Umbilical cord (tissue), 2 donors: Measurements from ENCODE around the gene SALL4. TPM values are rescaled to one million over a fixed set of nuclear protein-coding genes. Genes with fewer than 3 reads are reported as not detected.
"Not testable (repeated sequence)": the region's sequence is repeated elsewhere in the genome, so short reads cannot be mapped to it uniquely, and the experiment has no call there.

Experiments used
- DNase-seq: peaks from one replicate; pipeline ENCODE4 v3.0.0-alpha.2; 2015; ENCODE audit warnings: low spot score
- total RNA-seq: library from RNA; depleted of rRNA; stranded (reverse); fragments of >200 nt; gene quantifications from one replicate; pipeline ENCODE4 v1.2.3, GENCODE V29; 2014; ENCODE audit warnings: low replicate concordance; ENCODE audit not compliant: insufficient read depth

Gene SALL4
- total RNA-seq: 3.6 TPM

DNA sequence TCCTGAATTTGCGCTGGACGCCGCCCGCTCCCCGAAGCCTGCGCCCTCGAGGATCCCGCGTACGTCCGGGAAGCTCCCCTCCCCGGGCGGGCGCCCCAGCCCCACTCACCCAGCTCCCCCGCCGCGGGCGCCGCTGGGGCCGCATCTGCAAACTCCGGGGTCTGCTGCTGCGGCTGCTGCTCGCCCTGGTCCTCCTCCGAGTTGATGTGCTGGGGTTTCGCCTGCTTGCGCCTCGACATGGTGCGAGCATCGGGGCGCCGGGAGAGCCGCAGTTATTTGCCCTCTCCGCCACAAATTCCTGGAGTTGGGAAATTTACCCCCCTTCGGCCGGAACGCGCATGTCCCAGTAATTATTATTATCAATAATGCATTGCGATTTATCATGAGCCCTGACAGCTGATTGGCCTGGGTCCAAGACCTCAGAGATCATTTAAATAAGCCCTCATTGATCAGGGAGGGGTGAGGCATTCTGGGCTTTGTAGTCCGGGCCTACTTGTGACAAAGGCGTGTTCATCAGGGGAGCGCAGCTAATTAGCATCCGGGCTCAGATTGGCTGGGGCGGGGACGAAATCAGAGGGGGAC lies at the start of gene SALL4:
SALL4 (minus strand) TSS at position 352 of the 582 bp plus-strand sequence; CDS start at position 239, 113 bp downstream.
- DNase-seq: no peak

DNA sequence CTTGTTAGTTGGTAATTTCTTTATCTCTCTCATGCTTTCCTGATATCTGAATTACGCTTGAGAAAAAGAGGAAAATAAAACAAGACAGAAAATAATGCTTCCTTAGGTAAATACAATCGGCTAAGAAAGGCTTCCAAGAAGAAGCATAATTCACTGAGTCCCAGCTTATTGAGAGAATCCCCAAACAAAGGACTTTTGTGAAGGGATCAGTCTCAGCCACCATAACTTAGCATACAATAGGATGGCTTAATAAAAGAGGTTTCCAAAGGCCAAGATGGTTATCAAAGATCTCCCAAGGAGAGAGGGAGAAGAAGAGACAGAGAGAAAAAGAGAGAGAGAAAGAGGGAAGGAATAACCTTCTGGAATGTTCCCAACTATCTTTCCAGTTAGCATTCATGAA lies 46.0 kb upstream of the SALL4 start:
- no peak for DNase-seq

DNA sequence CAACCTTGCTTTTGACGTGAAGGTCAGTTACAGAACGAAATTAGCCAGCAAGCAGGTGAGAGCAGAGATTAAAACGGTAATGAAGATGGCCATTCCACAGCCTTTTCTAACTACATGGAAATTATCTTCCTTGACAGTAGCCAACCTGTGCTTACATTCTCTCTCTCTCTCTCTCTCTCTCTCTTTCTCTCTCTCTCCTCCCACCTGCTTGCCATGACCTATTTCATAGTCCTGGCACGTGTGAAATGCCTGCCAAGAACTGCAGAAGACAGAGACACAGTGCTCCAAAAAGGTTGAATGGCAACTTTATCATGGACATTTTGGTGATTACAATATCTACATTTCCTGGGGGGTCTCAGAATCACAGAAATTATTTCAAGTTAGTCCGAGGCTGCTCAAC lies 38.5 kb upstream of the SALL4 start:
- DNase-seq: no peak

DNA sequence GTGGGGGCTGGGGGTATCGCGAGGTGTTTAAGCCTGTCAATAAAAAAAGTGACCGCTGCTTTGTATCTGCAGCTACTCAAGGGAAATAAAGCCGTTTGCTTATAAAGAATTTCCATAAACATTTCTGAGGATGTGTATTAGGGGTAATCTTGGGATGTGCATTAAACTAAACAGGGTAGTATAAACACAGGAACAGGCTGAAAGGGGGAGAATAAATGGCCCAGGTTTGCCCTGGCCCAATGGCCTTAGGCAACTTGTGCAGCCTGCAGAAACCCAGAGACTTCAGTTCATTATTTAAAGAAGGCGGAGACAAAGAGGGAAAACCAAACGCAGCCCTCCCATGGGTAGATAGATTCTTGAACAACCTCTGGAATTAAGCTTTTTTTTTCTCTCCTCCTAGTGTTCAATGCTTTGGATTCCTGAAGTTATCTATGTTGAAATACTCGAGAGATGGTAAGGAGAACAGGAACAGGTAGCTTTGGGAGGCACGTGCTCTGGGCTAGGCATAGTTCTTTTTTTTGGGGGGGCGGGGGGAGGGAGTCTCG lies 35.6 kb upstream of the SALL4 start:
- DNase-seq: no peak

DNA sequence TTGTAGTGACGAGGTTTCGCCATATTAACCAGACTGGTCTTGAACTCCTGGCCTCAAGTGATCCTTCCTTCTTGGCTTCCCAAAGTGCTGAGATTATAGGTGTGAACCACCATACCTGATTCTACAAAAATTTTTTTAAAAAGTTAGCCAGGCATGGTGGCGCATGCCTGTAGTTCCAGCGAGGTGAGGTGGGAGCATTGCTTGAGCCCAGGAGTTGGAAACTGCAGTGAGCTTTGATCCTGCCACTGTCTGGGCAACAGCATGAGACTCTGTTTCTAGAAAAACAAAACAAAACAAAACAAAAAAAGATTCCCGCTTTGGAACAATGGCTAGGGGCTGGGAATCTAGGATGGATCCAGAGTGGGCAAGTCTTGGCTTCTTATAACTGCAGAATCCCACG lies 35.1 kb upstream of the SALL4 start:
- DNase-seq: no peak

DNA sequence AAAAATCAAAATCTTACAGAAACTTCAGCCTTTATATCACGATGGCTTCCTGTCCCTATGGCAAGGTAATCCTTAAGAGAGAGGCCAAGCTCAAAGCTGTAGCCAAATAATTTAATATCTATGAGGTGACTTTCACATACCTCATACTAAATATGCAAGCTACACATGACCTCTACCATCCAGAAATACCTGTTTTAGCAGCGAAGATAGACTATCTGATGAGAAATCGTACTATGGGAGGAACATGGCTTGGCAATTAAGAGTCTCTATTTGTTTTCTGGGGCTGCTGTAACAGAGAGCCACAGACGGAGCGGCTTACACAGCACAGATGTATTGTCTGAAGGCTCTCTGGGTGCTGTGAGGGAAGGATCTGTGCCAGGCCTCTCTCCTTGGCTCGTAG lies 31.0 kb upstream of the SALL4 start:
- DNase-seq: no peak

DNA sequence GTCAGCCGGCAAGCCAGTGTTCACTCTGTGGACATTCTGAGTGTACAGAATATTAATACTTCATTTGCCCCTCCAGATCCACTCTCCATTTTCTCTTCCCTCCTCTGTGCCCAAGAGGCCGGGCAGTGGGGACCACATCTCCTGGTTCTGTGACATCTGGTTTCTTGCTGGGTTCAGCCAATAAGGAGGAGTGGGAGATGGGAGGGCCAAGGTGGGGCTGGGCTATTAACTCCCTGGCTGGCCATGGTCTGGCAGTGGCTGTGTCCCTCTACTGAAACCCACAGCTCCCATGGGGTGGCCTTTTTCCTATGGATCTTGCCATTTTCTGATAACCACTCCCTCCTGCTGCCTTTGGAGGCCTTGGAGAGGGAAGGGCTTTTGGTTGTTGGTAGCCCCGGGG lies 30.0 kb upstream of the SALL4 start:
- DNase-seq: no peak

DNA sequence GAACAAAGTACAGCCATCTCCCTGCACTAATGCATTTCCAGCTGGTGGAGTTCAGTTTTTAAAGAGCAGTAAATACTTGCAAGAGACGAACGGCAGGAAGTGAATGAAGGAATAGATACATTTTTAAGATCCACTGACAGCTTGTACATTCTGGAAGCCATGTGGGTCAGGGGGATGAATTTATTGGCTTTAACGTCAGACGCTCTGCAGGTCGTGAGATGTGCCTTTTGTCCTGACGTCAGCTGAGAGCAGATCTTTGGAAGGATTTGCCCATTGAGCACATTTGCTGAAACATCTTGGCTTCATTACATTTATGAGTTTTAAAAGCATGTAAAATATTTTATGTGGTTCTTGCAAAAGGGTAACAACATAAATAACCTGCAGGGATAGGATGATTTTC lies 29.5 kb upstream of the SALL4 start:
- peak; percentile 85 for DNase-seq

DNA sequence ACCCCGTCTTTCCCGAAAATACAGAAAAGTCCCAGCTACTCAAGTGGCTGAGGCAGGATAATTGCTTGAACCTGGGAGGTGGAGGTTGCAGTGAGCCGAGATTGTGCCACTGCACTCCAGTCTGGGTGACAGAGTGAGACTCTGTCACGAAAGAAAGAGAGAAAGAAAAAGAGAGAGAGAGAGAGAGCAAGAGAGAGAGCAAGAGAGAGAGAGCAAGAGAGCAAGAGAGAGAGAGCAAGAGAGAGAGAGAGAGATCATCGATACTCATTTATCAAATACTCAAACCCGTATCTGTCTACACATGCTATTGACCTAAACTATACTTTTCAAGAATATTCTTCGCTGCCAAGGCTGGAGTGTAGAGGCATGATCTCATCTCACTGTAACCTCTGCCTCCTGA lies 28.2 kb upstream of the SALL4 start:
- no peak for DNase-seq

DNA sequence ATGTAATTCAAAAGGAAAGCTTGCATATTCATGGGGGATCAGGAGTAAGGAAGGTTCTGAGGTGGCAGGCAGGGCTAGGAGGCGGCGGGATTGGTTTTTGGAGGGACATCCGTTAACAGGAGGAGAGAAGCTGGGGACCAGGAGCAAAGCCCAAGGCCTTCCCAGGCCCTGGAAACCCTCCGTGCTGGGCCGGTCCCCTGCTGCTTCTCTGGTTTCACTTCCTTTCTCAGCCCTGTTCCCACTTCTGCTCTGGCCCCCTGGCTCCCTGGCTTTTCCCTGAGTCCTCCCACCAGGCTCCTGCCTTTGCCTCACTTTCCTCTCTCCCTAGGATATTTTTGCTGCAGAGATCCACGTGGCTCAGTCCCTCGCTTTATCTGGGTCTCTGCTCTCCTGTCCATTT lies 26.4 kb upstream of the SALL4 start:
- DNase-seq: no peak

DNA sequence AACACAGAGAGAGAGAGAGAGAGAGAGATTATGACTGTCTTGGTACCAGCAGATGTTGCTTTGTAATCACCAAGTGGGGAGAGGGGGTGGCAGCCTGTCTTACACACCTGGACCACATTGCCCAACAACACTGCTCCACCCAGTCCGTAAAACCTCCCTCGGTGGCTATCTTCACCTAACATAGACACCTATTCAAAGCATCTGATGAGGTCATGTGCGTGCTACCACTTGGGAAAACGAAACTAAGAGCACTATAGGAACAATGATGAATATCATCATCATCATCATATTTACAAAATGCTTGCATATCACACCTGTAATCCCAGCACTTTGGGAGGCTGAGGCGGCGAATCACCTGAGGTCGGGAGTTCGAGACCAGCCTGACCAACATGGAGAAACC lies 24.1 kb upstream of the SALL4 start:
- DNase-seq: no peak

DNA sequence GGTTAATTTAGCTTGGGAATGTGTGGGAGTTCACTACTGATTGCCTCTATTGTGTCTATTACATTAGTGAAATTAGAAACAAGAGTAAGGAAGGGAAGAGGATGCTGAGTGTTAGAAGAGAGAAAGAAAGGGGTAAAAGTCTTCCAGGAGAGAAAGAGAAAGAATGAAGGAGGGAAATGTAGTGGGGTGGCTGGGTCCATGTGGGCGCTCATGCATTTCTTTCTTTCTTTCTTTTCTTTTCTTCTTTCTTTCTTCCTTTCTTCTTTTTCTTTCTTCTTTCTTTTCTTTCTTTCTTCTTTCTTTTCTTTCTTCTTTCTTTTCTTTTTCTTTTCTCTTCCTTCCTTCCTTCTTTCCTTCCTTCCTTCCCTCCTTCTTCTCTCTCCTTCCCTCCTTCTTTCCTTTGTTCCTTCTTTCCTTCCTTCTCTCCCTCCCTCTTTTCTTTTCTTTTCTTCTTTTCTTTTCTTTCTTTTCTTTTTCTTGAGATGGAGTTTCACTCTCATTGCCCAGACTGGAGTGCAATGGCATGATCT lies 16.2 kb upstream of the SALL4 start:
- DNase-seq: no peak

DNA sequence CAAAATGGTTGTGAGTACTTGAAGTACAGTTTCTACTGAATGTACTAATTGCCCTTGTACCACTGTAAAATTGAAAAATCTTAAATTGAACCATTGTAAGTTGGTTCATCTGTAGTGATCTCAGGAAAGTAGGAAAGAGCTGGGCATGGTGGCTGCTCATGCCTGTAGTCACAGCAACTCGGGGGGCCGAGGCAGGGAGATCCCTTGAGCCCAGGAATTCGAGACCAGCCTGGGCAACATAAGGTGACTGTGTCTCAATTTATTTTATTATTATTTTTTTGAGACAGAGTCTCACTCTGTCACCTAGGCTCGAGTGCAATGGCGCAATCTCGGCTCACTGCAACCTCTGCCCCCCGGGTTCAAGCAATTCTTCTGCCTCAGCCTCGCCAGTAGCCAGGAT lies 14.5 kb upstream of the SALL4 start:
- DNase-seq: not testable (repeated sequence)

DNA sequence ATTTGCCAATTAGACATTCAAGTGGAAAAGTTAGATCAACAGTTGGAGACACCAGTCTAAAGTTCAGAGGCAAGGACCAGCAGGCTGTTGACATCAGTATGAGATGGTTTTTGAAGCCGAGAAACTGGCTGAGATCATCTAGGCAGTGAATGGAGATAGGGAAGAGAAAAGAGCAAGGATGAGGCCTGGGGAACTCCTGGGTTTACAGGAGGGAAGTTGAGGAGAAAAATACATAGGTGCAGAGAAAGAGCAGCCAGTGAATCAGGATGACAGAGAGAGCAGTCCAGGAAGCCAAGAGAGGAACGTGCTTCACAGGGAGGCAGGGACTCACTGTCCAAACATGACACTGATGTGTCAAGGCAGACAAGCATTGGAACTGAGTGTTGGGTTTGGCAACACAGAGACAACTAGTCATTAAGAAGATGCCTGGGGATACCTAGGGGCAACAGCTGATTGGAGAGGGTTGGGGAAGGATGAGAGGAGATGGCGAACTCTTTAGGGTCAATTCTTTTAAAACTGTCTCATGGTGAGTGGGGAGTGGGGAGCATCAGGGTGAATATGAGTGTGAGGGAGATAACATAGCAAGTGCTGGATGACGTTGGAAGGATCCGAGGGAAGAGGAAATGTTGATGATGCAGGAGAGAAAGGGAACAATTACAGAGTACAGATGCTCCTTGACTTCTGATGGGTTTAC lies 13.2 kb upstream of the SALL4 start:
- DNase-seq: no peak

DNA sequence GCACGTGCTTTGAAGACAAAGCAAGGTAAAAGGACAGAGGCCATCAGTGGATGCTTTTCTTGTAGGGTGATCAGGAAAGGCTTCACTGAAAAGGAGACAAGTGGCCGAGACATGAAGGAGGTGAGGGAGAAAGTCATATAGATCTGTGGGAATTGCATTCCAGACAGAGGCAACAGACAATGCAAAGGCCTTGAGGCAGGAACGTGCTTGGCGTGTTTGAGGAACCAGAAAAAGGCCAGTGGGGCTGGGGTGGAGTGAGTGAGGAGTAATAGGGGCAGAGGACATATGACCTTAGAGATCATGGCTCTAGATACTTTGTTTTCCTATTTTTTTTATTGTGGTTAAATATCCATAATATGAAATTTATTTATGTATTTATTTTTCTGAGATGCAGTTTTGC lies 10.5 kb upstream of the SALL4 start:
- no peak for DNase-seq

DNA sequence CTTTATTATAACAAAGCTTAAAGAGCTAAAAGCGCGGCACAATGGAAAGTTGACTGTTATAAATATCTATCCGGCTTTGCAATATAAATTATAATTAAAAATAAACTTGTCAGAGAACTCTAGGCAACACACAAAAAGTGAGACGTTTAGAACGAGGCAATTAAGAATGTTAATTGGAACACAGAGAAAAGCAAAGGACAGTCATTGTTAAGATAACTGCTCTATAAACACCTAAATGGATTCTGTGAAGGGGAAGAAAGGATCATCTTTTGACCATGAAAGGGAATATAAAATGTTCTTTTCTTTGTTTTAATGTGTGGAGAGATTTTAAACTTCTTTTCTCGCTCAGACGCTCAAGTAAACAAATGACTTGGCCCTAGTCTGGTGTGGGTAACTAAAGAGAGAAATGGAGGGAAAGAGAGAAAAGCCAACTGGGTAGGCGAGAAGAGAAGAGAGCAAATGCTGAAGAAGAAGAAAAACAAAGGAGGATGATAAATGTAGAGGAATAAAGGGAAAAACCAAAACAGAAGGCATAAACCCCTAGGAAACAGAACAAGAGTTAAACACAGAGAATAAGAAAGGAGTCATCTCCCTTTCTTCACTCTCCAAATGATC lies 9.3 kb upstream of the SALL4 start:
- no peak for DNase-seq

DNA sequence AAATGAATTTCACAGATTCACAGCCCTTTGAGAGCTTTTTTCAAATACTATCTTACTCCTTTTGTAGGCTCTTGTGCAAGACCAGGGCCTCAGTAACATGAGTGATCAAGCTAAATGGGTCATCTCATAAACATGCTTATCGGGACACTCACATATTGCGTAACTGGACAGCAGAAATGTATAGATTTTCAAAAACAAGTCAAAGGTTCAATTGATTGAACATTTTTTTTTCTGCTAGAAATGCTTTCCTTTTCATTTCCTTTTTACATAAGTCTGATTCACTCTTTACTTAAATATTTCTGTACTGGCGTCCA lies 8.7 kb upstream of the SALL4 start:
- peak; percentile 77 for DNase-seq

DNA sequence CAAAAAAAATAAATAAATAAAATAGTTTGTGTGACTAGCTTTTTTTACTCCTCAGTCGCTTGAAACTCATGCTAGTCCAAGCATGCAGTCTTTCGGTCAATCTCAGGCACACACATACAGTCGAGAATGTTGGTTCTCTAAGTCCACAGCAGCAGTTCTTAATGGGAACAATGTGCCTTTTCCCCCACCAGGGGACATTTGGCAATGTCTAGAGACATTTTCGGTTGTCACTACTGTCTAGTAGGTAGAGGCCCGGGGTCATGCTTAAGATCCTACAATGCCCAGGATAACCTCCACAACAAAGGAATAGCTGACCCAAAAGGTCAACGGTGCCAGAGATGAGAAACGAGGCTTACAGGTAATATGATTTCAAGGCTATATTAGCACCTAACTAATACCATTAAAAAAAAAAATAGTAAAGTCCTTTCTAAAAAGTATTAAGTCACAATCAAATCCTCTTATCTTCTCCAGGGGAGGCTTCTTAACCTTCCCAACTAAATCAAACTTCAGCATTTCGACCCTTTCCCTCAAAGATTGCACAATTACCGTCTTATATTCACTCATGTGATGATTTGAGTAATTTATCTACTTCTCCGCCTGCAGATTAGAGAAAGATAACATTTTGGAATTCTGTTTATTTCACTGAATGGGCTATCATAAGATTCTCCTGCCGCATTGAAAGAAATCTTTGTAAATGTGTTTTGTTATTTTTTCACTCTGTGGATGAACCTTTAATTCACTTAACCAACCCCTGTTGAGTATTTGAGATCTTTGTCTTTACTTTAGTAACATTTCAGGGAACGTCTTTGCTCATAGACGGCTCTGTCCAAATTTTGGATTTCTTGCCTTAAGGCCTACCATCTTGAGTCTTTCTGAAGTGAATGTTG lies 8.1 kb upstream of the SALL4 start:
- DNase-seq: no peak

DNA sequence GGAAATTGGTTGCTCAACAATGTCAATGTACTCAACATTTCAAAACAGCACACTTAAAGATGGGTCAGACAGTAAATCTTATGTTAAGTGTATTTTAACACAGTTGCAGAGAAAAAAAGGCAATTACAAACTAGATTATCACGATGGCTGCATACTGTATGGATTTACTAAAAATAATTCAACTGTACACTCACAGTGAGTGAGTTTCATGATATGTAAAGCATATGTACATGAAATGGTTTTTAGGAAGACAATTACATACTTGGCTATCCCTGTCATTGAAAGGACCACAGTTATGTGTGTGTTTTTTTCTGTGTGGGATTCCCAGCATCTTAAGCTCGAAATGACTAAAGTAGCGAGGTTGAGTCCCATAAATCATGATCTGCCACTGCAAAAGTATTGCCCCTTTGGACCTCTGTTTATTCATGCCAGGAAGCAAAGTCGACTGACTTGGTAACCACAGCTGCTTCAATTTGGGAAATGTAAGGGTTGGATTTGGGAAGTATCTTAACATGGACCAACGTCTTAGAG lies 5.5 kb upstream of the SALL4 start:
- no peak for DNase-seq

DNA sequence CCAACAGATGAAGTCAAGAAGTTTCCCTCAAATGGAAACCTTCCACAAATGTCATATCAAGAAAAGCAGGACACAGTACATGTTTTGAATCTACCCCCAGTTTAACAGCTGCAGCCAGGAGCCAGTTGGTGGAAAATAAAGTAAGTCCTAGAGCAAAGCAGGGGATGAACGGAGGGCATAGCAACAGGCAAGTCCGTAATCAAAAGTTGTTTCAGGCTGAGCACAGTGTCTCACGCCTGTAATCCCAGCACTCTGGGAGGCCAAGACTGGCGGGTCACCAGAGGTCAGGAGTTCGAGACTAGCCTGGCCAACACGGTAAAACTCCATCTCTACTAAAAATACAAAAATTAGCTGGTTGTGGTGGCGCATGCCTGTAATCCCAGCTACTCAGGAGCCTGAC lies 2.4 kb upstream of the SALL4 start:
- DNase-seq: no peak

DNA sequence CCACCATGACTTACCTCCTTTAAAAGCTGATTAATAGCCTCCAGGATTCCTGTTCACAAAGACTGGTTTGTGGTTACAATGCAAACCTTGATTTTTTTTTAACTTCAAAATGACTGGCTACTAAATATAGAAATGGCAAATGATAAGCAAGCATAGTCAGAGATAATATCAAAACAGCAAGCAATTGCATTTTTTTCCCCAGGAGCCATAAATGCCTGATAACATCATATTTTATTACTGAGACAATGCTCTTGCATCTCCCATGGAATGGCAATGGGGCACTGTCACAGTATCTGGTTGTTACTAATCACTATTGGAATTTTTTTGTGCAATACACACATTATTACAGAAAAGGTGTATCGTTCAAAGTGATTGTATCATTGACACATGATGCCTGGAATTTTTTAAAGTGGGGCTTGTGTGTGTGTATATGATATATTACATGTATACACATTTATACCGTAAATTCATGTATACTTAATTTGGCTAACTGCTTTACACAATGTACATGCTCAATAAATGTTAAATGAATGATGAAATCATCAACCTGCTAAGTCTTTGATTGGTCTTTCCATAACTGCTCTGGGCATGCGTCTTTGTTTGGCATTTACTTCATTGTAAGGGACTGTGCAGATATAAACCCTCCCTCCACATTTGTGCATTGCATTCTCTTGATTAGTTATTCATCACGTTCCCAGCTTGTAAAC lies 980 bp upstream of the SALL4 start:
- DNase-seq: no peak
